Right lobe of liver (tissue), 6 donors: ENCODE results near the gene GOLGA3. TPM values are rescaled to one million over a fixed set of nuclear protein-coding genes. Genes with fewer than 3 reads are reported as not detected.

Experiments used
- ATAC-seq, 4 donors: fragments of 200-7000 bp; cut with Tn5 transposase; one replicate each; pipeline ENCODE4 v1.9.1; 2020; ENCODE audit warnings: mild to moderate bottlenecking in 4 of 4, moderate library complexity in 4 of 4
- DNase-seq, 3 donors: peaks; one replicate each; pipeline ENCODE4 v3.0.0-alpha.2; 2020
- H3K27ac ChIP-seq, 3 donors: fragments of 200-600 bp; one replicate each; pipeline ENCODE4 v1.8.0; 2022
- H3K27me3 ChIP-seq, 2 donors: fragments of 200-600 bp; one replicate each; pipeline ENCODE4 v1.8.0; 2022
- H3K36me3 ChIP-seq, 4 donors: fragments of 200-600 bp; sonication (generic) in 1 of 4; one replicate each; pipeline versions ENCODE4 v1.5.1 to v1.8.0; 2017 to 2022; ENCODE audit warnings: control low read depth in 1 of 4
- H3K4me1 ChIP-seq, 4 donors: fragments of 200-600 bp; sonication (generic) in 1 of 4; one replicate each; pipeline versions ENCODE4 v1.5.1 to v1.8.0; 2017 to 2022; ENCODE audit warnings: control low read depth in 1 of 4
- H3K4me3 ChIP-seq, 3 donors: fragments of 200-600 bp; one replicate each; pipeline ENCODE4 v1.8.0; 2022
- H3K9me3 ChIP-seq, 4 donors: fragments of 200-600 bp; sonication (generic) in 1 of 4; one replicate each; pipeline versions ENCODE4 v1.5.1 to v1.8.0; 2017 to 2022; ENCODE audit warnings: control low read depth in 1 of 4
- CTCF ChIP-seq, 4 donors: fragments of 200-600 bp in 3 of 4; fragments of 450-650 bp in 1 of 4; IDR thresholded peaks; one replicate each; pipeline versions ENCODE4 v1.5.1 to v1.8.0; 2016 to 2022; ENCODE audit warnings: antibody characterized with exemption in 4 of 4, mild to moderate bottlenecking in 2 of 4
- POLR2A ChIP-seq: fragments of 450-650 bp; IDR thresholded peaks from one replicate; pipeline ENCODE4 v1.6.1; 2017; ENCODE audit warnings: antibody characterized with exemption, mild to moderate bottlenecking
- WGBS: methylation state at CpG from one replicate; pipeline ENCODE4 v1.1.6; 2018; ENCODE audit warnings: low coverage, low lambda C conversion rate; ENCODE audit not compliant: insufficient coverage; ENCODE audit errors: missing lambda C conversion rate; 5-methylcytosine and 5-hydroxymethylcytosine counted together
- intact Hi-C, 2 donors: fragments of 100-400 bp; cut with DNase I; formaldehyde crosslinking; loops; one replicate each; pipeline versions ENCODE4 v1.11.2 to v1.14.1; 2022
- total RNA-seq, 6 experiments: library from RNA; depleted of rRNA in 2 of 6; stranded (reverse); fragments of >200 nt in 2 of 6; fragmentation: NEBNext Ultra II Directional in 3 of 6; extraction: Animal tissue kit (Norgen Biotek cat#: 25700) in 3 of 6; gene quantifications; one replicate each; pipeline versions ENCODE4 v1.1.0 to v1.2.4, GENCODE V29; 2016 to 2023
- donor health status: DM: no; HTN: yes; CAD: no.
- donor health status: DM: no; HTN: no; CAD: no.
- donor health status: DM: no; HTN: no; CAD: no.
- donor health status: DM: no; HTN: yes; CAD: no.
- donor health status: DM: no; HTN: yes; CAD: no.

GOLGA3 gene
- total RNA-seq, 6 experiments from 2014 or later, result 15.7 to 37.5 (median 22.8) TPM

- Histone ChIP-seq H3K4me3 (no peak overlapping the region), H3K4me1 (peaks cover 0 to 6% (median 0%) of the 10 kb centered on the region in 4 donors), H3K27me3 (no peaks in the 10 kb centered on the region), H3K36me3 (peaks cover 0 to 51% (median 17%) of the 10 kb centered on the region in 4 donors), H3K9me3 (no peaks in the 10 kb centered on the region), H3K27ac (no peak overlapping the region)
- intact Hi-C loops, result no loop called here
- no peak for TF ChIP-seq CTCF (IDR thresholded peaks at IDR 0.05)
- no peak for TF ChIP-seq POLR2A
- ATAC-seq (no peak), DNase-seq (no peak)
- WGBS, result 78% methylated on average over 9 of the region's 15 CpGs
These were observed 57.4 kb downstream of the GOLGA3 start for GRCh38 chr12:132771126-132771838.

DNA sequence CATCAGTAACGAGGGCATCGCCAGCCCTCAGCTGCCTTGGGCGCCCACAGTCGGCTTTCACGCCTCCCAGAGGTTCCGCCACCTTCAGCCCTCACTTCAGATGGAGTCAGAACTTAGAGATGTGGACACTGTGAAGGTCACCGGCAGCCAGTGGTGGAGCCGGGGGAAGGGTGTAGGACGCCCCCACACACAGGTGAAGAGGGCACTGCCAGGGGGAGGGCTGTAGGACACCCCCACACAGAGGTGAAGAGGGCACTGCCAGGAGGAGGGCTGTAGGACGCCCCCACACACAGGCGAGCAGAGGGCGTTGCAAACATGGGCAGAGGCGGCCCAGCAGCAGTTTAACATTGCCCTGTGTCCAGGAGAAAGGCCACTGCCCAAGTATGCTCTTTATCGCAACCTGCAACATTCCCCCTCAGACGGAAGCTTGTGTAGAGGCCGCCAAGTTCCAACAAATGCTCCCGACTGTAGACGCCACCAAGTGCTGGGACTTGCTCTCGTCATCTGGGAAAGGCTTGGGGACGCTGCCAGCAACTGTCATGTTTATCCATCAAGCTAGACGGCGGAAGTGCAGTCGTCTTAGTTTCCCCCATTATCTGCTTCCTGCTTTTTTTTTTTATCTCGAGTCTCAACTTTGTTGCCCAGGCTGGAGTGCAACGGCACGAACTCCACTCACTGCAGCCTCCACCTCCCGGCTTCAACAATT lies 62.1 kb downstream of the GOLGA3 start:
- Histone ChIP-seq H3K9me3 (no peaks in the 10 kb centered on the region), H3K4me3 (no peak overlapping the region), H3K36me3 (peaks cover 0 to 10% (median 0%) of the 10 kb centered on the region in 4 donors), H3K27me3 (no peaks in the 10 kb centered on the region), H3K27ac (peak overlapping the region; percentile 3 to 59 (median 10)), H3K4me1 (peaks cover 0 to 6% (median 0%) of the 10 kb centered on the region in 4 donors)
- TF ChIP-seq POLR2A (no peak), CTCF (IDR thresholded peaks at IDR 0.05) (no peak)
- peak; percentile 36 to 54 (median 47) for ATAC-seq
- 32% methylated on average over 14 of the region's 27 CpGs for WGBS
- intact Hi-C loops, result no loop called here
- DNase-seq, result peak; percentile 74 to 83 (median 77)

DNA sequence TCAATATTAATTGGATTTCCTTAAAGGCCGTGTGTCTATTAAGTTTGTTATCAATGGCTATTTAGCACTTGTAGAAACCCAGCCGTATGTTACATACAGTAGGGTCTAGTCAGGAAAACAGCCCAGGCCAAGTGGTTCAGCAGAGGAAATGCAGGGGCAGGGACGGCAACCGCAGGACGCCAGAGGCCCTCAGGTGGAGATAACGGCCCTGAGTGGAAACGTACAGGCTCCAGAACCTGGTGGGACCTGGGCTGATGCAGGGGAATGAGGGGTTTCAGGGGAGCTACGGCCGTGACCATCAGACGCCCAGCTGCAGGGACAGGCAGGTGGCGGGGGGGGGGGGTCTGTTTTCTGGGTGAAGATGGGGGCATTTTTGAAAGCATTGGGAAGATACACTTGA lies 63.3 kb downstream of the GOLGA3 start:
- intact Hi-C loops, result no loop called here
- Histone ChIP-seq H3K27ac (no peak overlapping the region), H3K4me3 (no peak overlapping the region), H3K36me3 (peaks cover 0 to 5% (median 0%) of the 10 kb centered on the region in 4 donors), H3K4me1 (peaks cover 0 to 8% (median 2%) of the 10 kb centered on the region in 4 donors), H3K27me3 (no peaks in the 10 kb centered on the region), H3K9me3 (no peaks in the 10 kb centered on the region)
- 72% methylated on average over 10 of the region's 11 CpGs for WGBS
- TF ChIP-seq POLR2A (no peak), CTCF (IDR thresholded peaks at IDR 0.05) (no peak)
- ATAC-seq, result no peak
- no peak for DNase-seq

GRCh38 chr12:132764231-132764630 lies 64.4 kb downstream of the GOLGA3 start:
- peaks cover 0 to 11% (median 3%) of the 10 kb centered on the region in 4 donors for H3K4me1 ChIP-seq
- TF ChIP-seq POLR2A (no peak), CTCF (IDR thresholded peaks at IDR 0.05) (no peak)
- no peaks in the 10 kb centered on the region for H3K9me3 ChIP-seq
- no peak for ATAC-seq
- no peak for DNase-seq
- H3K27ac ChIP-seq, result no peak overlapping the region
- WGBS, result 95% methylated on average over 11 of the region's 20 CpGs
- H3K27me3 ChIP-seq, result no peaks in the 10 kb centered on the region
- H3K4me3 ChIP-seq, result no peak overlapping the region
- no peaks in the 10 kb centered on the region for H3K36me3 ChIP-seq
- intact Hi-C loops, result no loop called here
